Glomerular endothelial cell (primary cell): Measurements from ENCODE around the gene CKS1B. TPM values are rescaled to one million over a fixed set of nuclear protein-coding genes. Genes with fewer than 3 reads are reported as not detected.

Experiments used
- DNase-seq: peaks from one replicate; pipeline ENCODE4 v3.0.0-alpha.2; 2011; ENCODE audit warnings: low read depth, low spot score; ENCODE audit errors: extremely low read depth
- total RNA-seq: library from RNA; depleted of rRNA; stranded (reverse); fragments of >200 nt; gene quantifications from 2 replicates; pipeline ENCODE4 v1.2.3, GENCODE V29; 2015

CKS1B gene
- total RNA-seq, 1 donor from 2014 or later = 57.8 TPM

DNA sequence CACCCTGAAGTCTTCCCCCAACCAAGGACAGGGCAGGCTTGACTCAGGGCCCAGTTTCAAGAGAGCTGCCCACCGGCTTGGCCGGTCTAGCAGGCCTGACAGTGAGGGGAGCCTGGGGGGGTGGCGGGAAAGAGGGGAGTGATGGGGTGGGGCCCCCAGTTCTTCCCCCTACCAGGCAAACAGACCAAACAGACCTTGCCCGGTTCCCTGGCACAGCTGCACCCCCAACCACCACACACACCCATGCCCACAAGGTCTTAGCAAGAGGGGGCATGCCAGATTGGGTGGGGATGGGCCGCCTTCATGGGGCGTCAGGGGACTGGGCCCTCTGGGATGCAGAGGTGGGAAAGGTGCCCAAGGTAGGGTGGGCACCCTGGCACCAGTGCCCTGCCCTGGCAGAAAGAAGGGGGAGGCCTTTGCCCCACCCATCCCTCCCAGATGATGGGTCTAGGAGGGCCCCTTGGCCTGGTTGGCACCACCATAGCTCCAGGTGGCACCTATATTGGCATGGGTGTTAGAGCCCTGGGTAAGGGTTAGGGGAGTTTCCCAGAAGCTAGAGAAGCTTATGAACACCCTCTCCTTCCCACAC is 37.0 kb downstream of the CKS1B start:
- no peak for DNase-seq

DNA sequence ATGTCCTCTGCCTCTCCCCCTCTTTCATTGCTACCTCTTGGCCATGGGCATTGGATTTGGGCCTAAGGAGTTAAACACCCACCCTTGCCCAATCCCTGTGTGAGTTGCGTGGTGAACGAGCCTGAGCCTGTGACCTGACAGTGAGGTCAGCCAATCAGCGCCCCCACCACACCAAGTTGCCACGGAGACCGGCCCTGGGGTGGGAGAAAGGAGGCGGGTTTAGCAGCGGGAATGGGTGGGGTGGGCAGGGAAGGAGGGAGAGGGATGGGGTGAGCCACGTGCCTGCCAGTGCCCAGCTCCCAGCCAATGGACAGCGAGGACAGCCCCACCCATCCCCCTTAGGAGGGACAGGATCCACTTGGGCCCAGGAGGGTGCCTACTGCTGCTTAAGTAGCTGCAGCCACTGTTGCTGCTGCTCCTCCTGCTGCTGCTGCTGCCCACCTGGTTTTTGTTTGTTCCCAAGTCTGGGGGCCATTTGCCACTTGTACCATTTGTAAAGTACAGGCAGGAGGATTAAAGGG is 37.6 kb downstream of the CKS1B start:
- DNase-seq = no peak

GRCh38 chr1:155012776-155013602 is 38.5 kb downstream of the CKS1B start:
- no peak for DNase-seq

DNA sequence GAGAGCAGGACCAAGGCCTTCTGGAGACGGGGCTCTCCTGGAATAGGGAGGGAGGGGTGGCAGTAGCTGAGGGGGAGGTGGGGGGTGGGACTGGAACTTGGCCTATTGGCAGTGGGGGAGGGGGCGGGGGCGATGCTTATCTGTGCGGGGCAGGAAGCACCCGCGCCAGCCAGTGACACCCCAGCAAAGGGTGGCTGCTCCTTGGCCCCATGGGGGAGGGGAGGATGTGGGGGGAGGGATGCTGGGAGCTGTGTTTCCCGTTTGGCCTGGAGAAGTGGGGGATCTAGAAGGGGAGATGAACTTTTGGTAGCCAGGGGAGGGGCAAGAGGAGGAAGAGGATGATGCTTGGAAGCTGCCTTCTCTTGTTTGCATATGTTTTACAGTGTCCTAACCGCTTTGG is 39.2 kb downstream of the CKS1B start:
- no peak for DNase-seq

GRCh38 chr1:155014709-155015508 is 40.4 kb downstream of the CKS1B start:
- no peak for DNase-seq

- no peak for DNase-seq
Measured at GRCh38 chr1:155015527-155016230, 41.2 kb downstream of the CKS1B start.

GRCh38 chr1:155016231-155016831 is 41.9 kb downstream of the CKS1B start:
- no peak for DNase-seq

DNA sequence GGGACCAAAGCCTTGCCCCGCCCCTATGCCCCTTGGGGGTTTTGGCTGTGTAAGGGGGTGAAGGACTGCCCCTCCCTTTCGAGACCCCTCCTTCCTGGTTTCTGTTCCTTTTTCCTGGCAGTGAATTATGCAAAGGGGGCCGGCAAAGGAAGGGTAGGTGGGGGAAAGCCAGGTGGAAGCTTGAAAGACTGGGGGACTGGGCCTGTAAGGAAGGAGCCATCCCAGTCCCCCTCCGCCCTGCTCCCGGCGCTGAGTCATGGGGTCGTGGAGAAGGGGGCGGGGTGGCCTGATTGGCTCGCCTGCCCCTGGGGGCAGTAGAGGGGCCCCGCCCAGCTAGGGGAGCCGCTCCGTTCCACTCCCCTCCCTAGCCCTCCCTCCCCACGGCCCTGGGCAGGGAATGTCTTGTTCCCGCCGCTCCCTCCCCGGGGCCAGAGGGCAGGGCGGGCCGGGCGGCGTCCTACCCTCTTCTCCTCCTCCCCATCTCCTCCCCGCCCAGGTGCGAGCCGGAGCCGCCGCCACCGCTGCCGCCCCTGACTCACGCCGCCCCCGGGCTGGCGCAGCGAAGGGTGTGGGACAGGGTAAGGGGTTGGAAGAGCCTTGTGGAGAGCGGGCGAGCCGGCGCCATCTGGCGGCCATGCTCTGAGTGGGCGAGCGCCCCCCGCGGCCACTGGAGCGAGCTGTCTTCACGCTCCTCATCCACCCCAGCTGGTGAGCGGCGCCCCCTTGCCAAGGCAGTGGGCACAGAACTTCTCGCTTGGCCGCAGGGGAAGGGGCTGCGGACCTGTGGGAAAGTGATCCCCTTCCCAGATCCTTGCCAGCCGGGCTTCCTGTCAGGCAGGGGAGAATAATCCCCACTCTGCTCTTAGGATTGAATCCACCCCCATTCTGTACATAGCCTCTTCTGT is 42.8 kb downstream of the CKS1B start:
- DNase-seq = no peak

DNA sequence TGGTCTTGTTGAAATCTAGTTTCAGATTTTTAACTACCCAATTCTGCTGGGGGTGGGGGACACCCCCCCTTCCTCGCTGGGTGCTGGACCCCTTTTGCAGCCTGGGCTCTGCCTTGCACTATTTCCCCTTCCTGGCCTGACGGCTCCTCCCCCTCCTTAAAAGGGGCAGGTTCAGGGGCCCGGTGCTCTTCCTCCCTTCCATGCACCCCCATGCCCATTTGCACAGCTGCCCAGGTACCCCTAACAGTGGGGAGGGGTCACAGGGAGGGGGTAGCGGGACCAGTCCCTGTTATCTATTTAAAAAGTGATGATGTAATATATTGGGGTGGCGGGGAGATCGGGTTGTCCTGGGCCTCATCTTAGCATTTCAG is 43.5 kb downstream of the CKS1B start:
- no peak for DNase-seq

DNA sequence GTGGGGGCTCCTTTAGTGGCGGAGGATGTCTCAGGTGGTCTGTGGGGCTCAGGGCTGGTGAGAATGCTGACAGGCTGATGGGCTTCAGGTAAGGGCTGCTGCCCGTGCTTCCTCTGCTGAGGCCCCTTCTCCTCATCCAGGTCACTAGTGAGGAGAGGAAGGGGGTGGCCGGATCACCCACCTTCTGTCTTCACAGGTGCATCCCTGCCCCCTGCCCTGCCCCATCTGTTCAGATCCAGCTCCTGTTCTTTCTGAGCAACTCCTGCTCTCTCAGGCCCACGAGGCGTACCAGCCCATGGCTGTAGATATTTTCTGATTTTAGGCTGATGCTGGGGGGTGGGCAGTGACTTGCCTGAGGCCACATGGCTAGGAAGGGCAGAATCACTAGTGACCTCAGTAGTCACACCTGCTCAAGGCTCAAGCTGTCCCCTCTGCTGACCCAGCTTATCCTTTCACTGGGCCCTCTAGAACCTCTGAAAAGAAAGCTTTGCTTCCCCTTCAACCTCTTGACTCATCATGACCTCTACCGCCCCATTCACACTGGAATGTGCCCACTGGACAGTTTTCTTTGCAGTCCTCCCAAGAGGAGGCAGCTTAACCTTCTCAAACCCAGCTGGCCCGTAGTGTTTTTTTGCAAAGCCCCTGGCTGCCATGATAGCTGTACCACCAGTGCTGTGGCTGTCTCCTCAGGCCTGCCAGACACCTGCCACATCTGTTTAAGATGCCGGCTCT is 44.3 kb downstream of the CKS1B start:
- DNase-seq = no peak

DNA sequence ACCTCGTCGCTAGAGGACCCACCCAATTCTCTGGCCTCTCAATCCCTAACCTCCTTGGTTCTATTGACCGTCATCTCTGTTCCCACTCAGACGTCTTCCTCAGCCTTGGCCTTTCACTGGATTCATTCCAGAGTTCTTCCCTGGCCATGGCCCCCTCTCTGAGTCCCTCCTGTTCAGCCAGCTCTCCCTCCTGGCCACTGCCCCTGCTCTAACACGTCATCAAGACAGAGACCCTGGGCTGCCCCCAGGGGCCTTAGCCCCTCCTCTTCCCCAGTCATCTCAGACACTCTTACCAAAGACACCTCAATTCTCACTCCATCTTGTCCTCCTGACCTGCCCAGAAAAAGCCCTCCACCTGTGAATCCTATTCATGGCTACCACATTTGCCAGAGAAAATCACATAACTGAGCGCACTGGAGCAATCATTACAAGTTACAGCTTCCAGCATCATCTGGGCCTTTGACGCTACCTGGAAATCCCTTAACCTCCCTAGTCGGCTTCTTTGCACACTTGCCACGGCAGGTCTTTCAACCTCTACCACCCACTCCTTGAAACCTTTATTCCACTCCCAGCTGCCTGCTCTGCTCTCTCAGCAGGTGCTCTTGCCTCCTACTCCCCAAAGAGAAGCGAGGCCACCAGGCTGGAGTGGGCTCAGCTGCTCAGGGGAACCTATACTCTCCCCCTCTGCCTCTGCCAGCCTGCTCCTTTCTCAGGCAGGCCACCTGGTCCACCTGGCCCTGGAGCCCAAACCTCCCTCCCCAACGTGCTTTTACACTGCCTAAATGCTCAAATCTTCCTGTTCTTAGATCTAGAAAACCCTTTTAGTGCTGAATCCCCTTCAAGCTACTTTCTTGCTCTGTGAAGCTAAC is 45.1 kb downstream of the CKS1B start:
- no peak for DNase-seq

- DNase-seq = no peak
Measured at GRCh38 chr1:155022136-155022926, 47.9 kb downstream of the CKS1B start.

GRCh38 chr1:155022927-155023236 is 48.4 kb downstream of the CKS1B start:
- no peak for DNase-seq

DNA sequence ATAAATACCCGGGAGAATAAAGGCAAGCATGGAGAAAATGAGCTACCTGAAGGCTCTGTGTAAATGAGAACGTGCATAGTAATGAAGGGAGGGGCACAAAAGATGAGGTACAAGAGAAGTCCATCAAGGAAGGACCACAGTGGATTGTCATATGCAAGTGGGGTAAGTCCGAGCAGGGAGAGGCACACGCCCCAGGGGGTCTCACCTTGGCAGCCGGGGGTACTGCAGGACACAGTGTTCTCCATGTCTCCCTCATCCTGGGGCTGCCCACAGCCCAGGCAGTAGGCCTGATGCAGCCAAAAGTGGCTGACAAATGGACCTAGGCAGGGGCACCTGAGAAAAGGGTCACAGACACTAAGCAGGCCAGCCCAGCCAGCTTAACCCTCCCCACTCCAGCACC is 49.1 kb downstream of the CKS1B start:
- DNase-seq = no peak

DNA sequence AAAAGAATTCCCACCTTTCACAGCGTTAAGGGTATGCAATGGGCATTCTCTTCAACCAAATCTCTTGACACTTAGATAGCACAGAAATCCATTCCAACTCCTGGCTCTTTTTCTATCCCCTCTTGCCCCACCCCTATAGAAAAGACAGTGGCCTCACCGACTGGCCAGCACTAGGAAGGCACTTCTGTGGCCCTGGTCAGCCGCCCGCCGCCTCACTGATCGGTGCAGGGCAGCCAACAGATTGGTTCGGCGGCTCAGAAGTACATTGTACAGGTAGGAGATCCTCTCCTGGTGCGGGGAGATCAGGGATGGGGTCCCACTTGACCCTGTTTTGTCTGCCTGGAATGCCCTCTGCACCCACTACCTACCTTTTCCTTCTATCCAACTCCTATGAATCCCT is 49.8 kb downstream of the CKS1B start:
- no peak for DNase-seq

DNA sequence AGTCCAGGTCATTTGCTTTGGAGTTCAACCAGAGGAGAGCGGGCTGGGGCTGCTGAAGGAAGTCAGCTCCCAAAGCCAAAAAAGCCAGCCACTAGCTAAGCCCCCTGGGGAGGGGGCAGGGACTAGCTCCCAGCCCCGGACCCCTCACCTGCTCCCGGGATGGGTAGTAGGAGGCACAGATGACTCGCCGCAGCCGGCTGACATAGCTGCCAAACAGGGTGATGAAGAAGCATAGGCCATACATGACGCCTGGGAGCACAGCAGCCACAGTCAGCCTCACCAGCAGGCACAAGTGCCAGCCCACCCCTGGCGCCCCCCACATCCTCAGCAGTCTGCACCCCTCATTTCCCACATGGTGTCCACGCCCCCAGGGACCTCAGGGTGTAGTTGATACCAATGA is 51.7 kb downstream of the CKS1B start:
- DNase-seq = no peak

DNA sequence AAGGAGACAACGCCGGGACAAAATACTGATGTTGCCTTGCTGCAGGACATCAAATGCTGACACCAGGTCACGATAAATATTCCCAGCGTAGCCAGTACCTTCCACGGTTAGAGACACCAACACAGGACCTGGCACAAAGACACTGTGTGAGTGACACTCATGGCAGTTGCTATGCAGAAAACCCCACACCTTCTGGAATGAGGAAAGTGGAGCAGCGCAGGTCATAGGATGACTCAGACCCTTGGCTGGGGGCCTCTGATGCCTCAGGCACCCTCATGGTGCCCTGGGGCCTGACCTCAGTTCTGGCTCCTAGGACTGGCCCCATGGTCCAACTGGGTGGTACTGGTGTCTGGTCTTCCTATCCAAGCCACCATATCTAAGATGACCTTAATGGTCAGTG is 52.1 kb downstream of the CKS1B start:
- DNase-seq = no peak
